ENCODE data around the gene KMT2E.

GRCh38 chr7:105125745-105126144 is 111.7 kb downstream of the KMT2E start:
- TF ChIP-seq CTCF (IDR thresholded peaks at IDR 0.05; ENCODE audit: low read length) (no peak), EZH2 (IDR thresholded peaks at IDR 0.05; ENCODE audit: borderline replicate concordance, low read length) (no peak)
